ENCODE results near the gene WRAP53. TPM values are rescaled to one million over a fixed set of nuclear protein-coding genes. Genes with fewer than 3 reads are reported as not detected.

Gene WRAP53
- total RNA-seq, 1 donor = 4.3 TPM

GRCh38 chr17:7715936-7716886 is 27.9 kb downstream of the WRAP53 start:
- peak overlapping the region; percentile 79 for H3K4me3 ChIP-seq (ENCODE audit: insufficient read depth, low read length)
- H3K27me3 ChIP-seq (ENCODE audit: insufficient read depth, low read length) = peaks cover 62% of the 10 kb centered on the region
- H3K27ac ChIP-seq (ENCODE audit: low read depth, low read length) = no peak overlapping the region

GRCh38 chr17:7716901-7717755 is 28.9 kb downstream of the WRAP53 start, which contains the start of gene DNAH2:
TSS of gene DNAH2 (plus strand) at chr17:7717744. CDS start at chr17:7719735, 1,991 bp downstream.
- H3K9me3 ChIP-seq (ENCODE audit: low read depth, low read length) = no peaks in the 10 kb centered on the region
- peak within 1 kb of the TSS; percentile 76 for H3K4me2 ChIP-seq (ENCODE audit: insufficient read depth, low read length)
- H3K4me3 ChIP-seq (ENCODE audit: insufficient read depth, low read length) = peak within 1 kb of the TSS; percentile 79
- no peaks in the 10 kb centered on the region for H3K79me2 ChIP-seq (ENCODE audit: insufficient read depth, low read length)
- H3K4me1 ChIP-seq (ENCODE audit: insufficient read depth, low read length) = peaks cover 16% of the 10 kb centered on the region
- DNase-seq (ENCODE audit: insufficient read length, low spot score, missing footprints) = peak; percentile 96
- TF ChIP-seq, protein P1, sequence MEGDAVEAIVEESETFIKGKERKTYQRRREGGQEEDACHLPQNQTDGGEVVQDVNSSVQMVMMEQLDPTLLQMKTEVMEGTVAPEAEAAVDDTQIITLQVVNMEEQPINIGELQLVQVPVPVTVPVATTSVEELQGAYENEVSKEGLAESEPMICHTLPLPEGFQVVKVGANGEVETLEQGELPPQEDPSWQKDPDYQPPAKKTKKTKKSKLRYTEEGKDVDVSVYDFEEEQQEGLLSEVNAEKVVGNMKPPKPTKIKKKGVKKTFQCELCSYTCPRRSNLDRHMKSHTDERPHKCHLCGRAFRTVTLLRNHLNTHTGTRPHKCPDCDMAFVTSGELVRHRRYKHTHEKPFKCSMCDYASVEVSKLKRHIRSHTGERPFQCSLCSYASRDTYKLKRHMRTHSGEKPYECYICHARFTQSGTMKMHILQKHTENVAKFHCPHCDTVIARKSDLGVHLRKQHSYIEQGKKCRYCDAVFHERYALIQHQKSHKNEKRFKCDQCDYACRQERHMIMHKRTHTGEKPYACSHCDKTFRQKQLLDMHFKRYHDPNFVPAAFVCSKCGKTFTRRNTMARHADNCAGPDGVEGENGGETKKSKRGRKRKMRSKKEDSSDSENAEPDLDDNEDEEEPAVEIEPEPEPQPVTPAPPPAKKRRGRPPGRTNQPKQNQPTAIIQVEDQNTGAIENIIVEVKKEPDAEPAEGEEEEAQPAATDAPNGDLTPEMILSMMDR (IDR thresholded peaks at IDR 0.05; ENCODE audit: extremely low read depth, low read depth, low read length) = peak; percentile 45
- H4K20me1 ChIP-seq (ENCODE audit: insufficient read depth, low read length) = no peaks in the 10 kb centered on the region
- H2AFZ ChIP-seq (ENCODE audit: low read length) = peak within 1 kb of the TSS; percentile 88
- H3K36me3 ChIP-seq (ENCODE audit: insufficient read depth, low read length) = no peaks in the 10 kb centered on the region
- H3K27ac ChIP-seq (ENCODE audit: low read depth, low read length) = no peak within 1 kb of the TSS
- H3K27me3 ChIP-seq (ENCODE audit: insufficient read depth, low read length) = peaks cover 58% of the 10 kb centered on the region

More at GRCh38 chr17:7715936-7716886, 27.9 kb downstream of the WRAP53 start:
- H3K9me3 ChIP-seq (ENCODE audit: low read depth, low read length) = no peaks in the 10 kb centered on the region
- peak overlapping the region; percentile 88 for H2AFZ ChIP-seq (ENCODE audit: low read length)
- no peaks in the 10 kb centered on the region for H3K79me2 ChIP-seq (ENCODE audit: insufficient read depth, low read length)
- peak overlapping the region; percentile 76 for H3K4me2 ChIP-seq (ENCODE audit: insufficient read depth, low read length)
- H3K36me3 ChIP-seq (ENCODE audit: insufficient read depth, low read length) = no peaks in the 10 kb centered on the region
- DNase-seq (ENCODE audit: insufficient read length, low spot score, missing footprints) = peak; percentile 60
- TF ChIP-seq, protein P1 (IDR thresholded peaks at IDR 0.05; ENCODE audit: extremely low read depth, low read depth, low read length) = no peak
- H3K4me1 ChIP-seq (ENCODE audit: insufficient read depth, low read length) = peaks cover 16% of the 10 kb centered on the region
- no peaks in the 10 kb centered on the region for H4K20me1 ChIP-seq (ENCODE audit: insufficient read depth, low read length)

- H3K27me3 ChIP-seq (ENCODE audit: insufficient read depth, low read length) = peaks cover 56% of the 10 kb centered on the region
- peaks cover 16% of the 10 kb centered on the region for H3K4me1 ChIP-seq (ENCODE audit: insufficient read depth, low read length)
- no peaks in the 10 kb centered on the region for H4K20me1 ChIP-seq (ENCODE audit: insufficient read depth, low read length)
- no peak overlapping the region for H3K27ac ChIP-seq (ENCODE audit: low read depth, low read length)
- H3K9me3 ChIP-seq (ENCODE audit: low read depth, low read length) = no peaks in the 10 kb centered on the region
- H3K36me3 ChIP-seq (ENCODE audit: insufficient read depth, low read length) = no peaks in the 10 kb centered on the region
- peak overlapping the region; percentile 88 for H2AFZ ChIP-seq (ENCODE audit: low read length)
- TF ChIP-seq, protein P1 (IDR thresholded peaks at IDR 0.05; ENCODE audit: extremely low read depth, low read depth, low read length) = no peak
- peak; percentile 79 for DNase-seq (ENCODE audit: insufficient read length, low spot score, missing footprints)
- H3K79me2 ChIP-seq (ENCODE audit: insufficient read depth, low read length) = no peaks in the 10 kb centered on the region
- peak overlapping the region; percentile 76 for H3K4me2 ChIP-seq (ENCODE audit: insufficient read depth, low read length)
- peak overlapping the region; percentile 79 for H3K4me3 ChIP-seq (ENCODE audit: insufficient read depth, low read length)
Measured at GRCh38 chr17:7717756-7718350, 29.6 kb downstream of the WRAP53 start.
